GM23338 (cell line): ENCODE results near the gene STK24.

Experiments
- CTCF ChIP-seq, 2 experiments: fragments of 200-600 bp in 1 of 2; sonication (generic) in 1 of 2; conservative IDR thresholded peaks; 2 replicates each; pipeline versions ENCODE4 v1.5.1 to v1.6.1; 2016 to 2017; ENCODE audit warnings: antibody characterized with exemption in 2 of 2, low read depth in 2 of 2, mild to moderate bottlenecking in 2 of 2, moderate library complexity in 1 of 2
- EZH2 ChIP-seq: fragments of 200-600 bp; sonication (generic); IDR thresholded peaks from one replicate; pipeline ENCODE4 v1.8.0; 2017; ENCODE audit warnings: antibody characterized with exemption, mild to moderate bottlenecking, low read depth; ENCODE audit not compliant: unreplicated experiment
- POLR2AphosphoS5 ChIP-seq: IDR thresholded peaks from 2 replicates; pipeline ENCODE4 v1.6.1; 2016; ENCODE audit warnings: antibody characterized with exemption, low read depth

GRCh38 chr13:98450026-98450425, 126.9 kb downstream of the STK24 start:
- TF ChIP-seq CTCF (conservative IDR thresholded peaks at IDR 0.05; ENCODE audit: low read depth in 2 of 2) (no peak), POLR2AphosphoS5 (no peak), EZH2 (no peak)
